Measurements from ENCODE around the gene GPX2.

DNA sequence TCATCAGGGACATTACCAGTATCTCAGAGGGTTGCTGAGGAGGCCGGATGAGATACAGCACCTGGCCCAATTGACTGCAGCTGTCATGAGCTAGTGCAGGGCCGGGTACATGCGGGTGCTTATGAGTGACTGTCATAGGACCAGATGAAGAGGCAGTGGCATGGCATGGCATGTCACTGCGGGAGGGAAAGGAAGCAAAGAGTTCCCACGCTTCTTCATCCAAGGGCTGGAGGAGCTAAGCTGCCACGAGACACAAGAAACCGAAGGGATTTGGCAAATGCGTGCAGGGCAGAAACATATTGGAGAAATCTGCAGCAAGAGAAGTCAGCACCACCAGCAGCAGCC lies 10.7 kb upstream of the GPX2 start:
- no peak for TF ChIP-seq POLR2AphosphoS5 (IDR thresholded peaks at IDR 0.05; ENCODE audit: insufficient read depth, low read depth, low read length)
- TF ChIP-seq, protein P1, sequence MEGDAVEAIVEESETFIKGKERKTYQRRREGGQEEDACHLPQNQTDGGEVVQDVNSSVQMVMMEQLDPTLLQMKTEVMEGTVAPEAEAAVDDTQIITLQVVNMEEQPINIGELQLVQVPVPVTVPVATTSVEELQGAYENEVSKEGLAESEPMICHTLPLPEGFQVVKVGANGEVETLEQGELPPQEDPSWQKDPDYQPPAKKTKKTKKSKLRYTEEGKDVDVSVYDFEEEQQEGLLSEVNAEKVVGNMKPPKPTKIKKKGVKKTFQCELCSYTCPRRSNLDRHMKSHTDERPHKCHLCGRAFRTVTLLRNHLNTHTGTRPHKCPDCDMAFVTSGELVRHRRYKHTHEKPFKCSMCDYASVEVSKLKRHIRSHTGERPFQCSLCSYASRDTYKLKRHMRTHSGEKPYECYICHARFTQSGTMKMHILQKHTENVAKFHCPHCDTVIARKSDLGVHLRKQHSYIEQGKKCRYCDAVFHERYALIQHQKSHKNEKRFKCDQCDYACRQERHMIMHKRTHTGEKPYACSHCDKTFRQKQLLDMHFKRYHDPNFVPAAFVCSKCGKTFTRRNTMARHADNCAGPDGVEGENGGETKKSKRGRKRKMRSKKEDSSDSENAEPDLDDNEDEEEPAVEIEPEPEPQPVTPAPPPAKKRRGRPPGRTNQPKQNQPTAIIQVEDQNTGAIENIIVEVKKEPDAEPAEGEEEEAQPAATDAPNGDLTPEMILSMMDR (IDR thresholded peaks at IDR 0.05; ENCODE audit: extremely low read depth in 1 of 2, insufficient read depth in 1 of 2, low read depth in 1 of 2, low read length in 2 of 2), result no peak
- TF ChIP-seq POLR2A (IDR thresholded peaks at IDR 0.05; ENCODE audit: low read depth, low read length), result no peak
